Brain pericyte (primary cell): ENCODE results near the gene MFSD1.
"Not testable (repeated sequence)": the region's sequence is repeated elsewhere in the genome, so short reads cannot be mapped to it uniquely, and the experiment has no call there.

ENCODE experiments used
- DNase-seq: peaks from one replicate; pipeline ENCODE4 v3.0.0-alpha.2; 2012; ENCODE audit warnings: low read depth, low spot score

The MFSD1 gene

DNA sequence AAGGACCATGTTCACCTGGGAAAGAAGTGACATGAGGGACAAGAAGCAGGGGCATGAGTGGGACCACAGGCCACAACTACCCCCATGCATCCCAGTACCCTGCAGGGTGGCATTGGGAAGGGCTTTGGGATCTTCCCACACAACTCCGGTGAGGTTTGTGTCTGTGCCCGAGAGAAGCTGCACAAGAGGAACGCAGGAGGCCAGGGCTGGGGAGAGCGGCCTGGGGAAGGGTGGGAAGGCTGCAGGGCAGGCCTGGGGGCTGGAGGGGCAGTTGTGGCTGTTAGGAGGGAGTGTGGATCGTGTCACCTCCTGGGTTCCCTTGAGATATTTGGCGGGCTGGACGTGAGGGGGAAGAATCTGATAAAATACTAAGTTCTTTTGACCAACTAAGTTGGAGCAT, 25.3 kb upstream of the MFSD1 start:
- no peak for DNase-seq

DNA sequence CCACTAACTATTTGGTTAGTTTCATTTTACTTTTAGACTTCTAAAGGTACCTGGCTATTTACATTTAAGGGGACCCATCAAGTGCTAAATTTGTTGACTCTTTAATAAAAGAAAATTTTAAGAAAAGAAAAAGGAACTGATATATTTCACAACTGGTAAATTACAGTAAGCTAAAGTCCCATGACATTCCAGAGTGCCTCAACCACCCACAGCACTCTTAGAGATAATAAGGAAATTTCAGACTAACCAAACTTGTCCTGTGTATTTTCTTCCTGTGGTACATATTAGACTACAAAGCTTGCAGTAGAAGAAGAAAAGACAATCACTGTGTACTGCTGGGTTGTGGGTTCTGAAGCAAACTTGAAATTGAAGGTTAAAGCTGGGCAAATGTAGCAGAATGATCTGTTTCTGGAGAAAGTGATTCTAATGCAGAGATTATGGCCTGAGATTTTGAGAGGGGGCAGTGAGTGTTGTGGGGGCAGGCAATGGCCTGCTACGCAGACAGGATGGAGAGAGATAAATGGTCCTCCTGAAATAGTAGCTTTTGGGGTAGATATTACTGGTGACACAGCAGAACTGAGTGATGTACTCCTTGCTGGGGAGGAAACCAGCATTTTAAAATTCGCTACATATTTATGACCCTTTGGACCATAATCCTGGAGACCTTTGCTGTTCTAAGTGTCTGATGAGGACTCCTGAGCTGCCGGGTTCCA, 24.5 kb upstream of the MFSD1 start:
- DNase-seq = no peak

DNA sequence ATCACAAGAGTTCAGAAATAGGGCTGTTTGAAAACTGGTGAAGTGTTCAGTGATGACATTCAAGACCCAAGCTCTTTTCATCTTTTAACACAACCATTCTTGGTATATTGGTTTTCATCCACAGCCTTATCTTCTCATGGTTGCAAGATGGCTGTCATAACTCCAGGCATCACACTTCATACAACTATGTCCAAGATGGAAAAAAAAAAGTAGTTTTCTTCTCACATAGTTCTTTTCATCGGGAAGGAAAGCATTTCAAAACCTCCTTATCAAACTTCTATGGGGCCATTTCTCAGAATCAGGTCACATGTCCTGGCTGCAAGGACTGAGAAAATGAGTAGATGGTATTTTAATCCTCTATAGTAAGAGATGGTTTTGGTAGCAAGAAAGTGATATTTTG, 21.1 kb upstream of the MFSD1 start:
- DNase-seq = no peak

GRCh38 chr3:158781191-158781590, 20.7 kb upstream of the MFSD1 start:
- DNase-seq = no peak

GRCh38 chr3:158781849-158782248, 20.0 kb upstream of the MFSD1 start:
- DNase-seq = no peak

GRCh38 chr3:158782283-158782989, 19.4 kb upstream of the MFSD1 start:
- DNase-seq = no peak

DNA sequence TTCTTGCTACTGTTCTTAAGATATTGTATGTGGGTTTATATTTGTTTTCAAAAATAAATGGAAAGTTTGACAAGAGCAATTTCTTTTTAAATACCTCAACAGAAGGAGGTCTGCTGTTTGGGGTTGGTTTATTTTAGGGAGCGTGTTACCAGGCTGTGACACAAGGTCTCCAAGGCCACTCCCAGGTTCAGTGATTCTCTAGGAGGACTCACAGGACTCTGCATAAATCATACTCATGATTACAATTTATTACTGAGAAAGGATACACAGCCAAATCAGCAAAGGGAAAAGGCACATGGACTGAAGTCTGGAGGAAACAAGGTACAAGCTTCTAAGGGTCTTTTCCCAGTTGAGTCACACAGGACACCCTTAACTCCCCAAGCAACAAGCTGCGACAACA, 18.8 kb upstream of the MFSD1 start:
- DNase-seq = no peak

DNA sequence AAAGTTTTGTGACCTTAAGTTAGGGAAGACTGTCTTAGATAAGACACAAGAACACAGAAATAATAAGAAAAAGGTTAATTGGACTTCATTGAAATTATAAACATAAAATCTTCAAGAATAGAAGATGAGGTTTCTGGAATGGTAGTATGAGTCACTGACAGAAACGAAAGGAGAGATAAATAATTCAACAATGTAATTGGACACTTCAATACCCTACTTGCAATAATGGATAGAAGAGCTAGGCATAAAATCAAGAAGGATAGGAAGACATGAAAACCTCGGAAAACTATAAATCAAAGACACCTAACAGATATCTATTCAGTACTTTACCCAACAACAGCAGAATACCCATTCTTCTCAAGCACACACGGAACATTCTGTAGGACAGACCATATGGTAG, 15.9 kb upstream of the MFSD1 start:
- no peak for DNase-seq

- DNase-seq = no peak
Measured at GRCh38 chr3:158788446-158788845, 13.4 kb upstream of the MFSD1 start.

DNA sequence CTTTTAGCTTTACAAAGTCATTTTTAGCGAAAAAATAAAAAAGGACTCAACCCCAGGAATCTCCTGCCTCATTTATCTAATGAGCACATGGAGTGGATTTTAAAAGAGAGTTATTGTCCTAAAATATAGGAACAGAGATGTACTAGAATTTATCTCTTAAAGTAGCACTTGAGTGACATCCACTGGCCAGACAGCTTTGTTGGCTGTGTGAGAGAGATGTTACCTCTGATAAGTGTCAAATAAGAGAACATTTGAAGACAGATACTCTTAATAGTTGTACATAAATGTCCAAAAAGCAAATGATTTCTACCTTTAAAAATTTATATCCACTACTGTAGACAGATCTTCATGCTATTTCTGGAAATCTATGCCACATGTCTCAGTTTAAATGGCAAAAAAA, 12.3 kb upstream of the MFSD1 start:
- no peak for DNase-seq

GRCh38 chr3:158790901-158791589, 10.8 kb upstream of the MFSD1 start:
- DNase-seq = no peak

DNA sequence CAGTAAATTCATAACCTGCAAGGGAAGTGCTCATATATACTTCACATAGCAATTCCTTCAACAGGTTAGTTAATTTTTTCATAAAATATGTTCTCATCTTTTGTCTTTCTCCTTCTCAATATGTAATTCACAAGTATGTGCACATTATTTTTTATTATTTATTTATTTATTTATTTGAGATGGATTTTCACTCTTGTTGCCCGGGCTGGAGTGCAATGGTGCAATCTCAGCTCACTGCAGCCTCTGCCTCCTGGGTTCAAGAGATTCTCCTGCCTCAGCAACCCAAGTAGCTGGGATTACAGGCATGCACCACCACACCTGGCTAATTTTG, 10.3 kb upstream of the MFSD1 start:
- DNase-seq = not testable (repeated sequence)

DNA sequence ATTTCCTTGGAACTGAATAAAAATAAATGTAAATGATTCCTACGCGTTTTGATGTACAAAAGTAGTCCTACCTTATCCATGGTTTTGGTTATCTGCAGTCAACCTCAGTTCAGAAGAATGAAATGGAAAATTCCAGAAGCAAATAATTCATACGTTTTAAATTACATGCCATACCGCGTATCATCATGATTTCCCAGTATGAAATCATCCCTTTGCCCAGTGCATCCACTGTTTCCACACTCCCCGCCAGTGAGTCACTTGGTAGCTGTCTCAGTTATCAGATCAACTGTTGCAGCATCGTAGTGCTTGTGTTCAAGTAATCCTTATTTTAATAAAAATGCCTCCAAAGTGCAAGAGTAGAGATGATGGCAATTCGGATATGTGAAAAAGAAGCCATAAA, 9.1 kb upstream of the MFSD1 start:
- no peak for DNase-seq

DNA sequence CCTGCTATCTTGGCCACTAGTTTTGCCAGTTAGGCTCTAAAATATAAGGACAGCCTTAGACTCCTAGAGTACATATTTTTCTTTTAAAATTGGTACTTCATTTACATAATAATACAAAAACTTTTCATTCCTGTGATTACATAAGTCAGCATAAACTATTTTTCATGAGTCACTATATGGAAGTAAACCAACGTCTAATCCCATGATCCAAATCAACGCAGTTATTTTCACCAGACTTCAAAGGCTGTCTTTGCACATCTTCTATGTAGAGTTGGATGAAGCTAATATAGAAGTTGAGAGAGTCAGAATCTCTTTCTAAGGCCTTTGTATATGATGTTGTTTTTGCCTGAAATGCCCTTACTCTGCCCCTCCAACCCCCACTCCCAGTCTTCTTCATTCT, 7.6 kb upstream of the MFSD1 start:
- DNase-seq = no peak

DNA sequence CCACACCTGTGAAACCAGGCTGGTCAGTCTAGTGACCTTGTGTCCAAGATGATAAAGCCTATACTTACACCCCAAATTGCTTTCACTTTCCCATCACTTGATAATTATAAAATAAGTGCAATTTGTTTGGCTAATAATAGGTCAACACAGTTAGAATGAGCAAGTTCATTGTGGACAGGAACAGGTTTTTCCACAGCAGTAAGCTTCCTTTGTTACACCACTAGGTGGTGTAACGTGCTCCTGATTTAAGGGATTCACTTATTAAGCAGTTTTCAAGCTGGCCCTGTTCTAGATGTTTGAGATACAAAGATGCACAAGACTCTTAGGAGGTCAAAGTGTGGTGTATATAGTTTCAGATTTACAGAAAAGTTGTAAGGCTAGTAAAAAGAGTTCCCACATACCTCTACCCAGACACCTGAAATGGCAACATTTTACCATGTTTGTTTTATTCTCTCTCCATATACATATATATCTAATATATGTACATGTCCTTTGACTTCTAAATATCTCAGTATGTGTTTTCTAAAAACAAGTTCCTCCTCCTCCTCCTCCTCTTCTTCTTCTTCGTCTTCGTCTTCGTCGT, 6.8 kb upstream of the MFSD1 start:
- no peak for DNase-seq

DNA sequence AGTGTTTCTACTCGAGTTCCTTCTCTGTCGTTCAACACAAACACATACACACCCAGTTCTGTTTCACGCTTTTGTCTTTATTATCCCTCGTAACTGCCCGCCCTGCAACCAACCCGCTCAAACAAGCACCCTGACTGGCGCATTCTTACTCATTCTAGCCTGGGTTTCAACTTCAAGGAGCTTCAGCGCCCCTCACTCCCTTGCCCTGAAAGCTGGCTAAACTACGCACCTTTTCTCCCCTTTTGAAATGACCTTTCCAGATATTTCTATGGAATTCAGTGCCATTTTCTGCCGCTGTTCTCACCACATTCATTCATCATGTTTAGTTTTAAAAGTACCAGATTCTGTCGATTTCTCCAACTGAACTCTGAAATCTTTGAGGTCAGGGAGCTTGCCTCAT, 653 bp upstream of the MFSD1 start:
- DNase-seq = no peak

DNA sequence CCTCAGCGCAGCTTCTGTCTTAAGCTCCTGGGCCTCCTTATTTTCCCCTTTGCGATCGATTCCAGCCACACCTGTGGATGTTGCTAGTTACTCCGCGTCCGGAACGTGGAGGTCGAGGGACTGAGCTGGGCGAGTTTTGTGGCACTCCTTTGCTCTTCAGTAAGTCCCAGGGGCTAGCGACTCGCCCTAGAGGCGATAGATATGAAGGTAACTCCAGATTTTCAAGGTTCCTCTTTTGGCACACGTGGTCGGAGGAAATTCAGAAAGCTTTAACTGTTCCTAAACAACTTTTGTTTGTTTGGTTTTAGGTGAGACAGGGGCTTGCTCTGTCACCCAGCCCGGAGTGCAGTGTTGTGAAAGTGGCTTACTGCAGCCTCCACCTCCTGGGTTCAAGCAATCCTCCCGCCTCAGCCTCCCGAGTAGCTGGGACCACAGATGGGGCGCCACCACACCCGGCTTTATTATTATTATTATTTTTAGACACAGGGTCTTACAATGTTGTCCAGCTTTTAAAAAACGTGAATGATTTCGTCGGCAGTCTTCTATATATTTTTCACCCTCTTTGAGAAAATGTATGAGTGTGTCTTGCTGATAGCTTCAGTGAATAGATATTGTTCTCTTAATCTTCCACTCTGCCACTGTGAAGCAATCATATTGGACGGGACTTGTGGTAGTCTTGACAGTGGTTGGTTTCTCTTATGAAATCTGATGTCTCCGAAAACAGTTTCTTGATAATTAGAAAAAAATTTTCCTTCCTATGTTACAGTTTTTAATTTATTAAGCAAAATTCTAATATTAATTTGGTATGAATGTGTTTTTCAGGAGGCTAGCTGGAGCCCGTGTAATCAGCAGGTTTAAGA, 785 bp downstream of the MFSD1 start:
- no peak for DNase-seq

GRCh38 chr3:158804441-158804840, 2.6 kb downstream of the MFSD1 start:
- DNase-seq = no peak

DNA sequence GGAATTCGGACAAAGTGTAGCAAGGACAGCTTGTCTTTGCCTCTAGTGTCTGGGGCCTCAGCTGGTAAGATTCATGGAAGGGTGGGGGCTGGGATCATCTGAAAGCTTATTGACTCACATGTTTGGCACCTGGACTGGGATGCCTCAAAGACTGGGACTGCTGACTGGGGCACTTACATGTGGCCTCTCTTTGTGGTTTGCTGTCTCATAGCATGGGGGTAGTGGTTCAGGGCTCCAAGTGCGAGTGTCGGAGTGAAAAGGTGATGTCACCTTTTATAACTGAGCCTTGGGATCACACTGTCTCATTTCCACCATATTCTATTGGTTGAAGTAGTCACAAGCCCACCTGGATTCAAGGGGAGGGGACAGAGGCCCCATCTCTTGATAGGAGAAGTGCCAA, 6.8 kb downstream of the MFSD1 start:
- DNase-seq = no peak

DNA sequence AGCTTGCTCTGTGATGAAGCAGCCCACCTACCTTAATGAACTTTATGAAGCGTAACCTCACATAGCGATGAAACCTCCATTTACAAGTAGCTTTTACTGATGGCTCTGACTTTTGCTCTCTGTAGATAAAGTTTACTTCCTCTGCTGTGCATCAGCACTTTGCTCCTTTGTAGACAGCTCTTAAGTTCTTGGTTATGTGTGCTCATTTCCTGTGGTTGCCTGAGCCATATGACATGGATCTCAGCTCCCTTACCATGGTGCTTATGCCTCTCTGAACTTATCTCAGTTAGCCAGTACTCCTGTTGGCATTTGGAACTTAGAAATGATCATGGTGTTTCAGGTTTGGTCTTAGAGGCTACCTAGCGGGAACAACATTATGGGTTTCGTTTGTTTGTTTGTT, 7.8 kb downstream of the MFSD1 start:
- no peak for DNase-seq

DNA sequence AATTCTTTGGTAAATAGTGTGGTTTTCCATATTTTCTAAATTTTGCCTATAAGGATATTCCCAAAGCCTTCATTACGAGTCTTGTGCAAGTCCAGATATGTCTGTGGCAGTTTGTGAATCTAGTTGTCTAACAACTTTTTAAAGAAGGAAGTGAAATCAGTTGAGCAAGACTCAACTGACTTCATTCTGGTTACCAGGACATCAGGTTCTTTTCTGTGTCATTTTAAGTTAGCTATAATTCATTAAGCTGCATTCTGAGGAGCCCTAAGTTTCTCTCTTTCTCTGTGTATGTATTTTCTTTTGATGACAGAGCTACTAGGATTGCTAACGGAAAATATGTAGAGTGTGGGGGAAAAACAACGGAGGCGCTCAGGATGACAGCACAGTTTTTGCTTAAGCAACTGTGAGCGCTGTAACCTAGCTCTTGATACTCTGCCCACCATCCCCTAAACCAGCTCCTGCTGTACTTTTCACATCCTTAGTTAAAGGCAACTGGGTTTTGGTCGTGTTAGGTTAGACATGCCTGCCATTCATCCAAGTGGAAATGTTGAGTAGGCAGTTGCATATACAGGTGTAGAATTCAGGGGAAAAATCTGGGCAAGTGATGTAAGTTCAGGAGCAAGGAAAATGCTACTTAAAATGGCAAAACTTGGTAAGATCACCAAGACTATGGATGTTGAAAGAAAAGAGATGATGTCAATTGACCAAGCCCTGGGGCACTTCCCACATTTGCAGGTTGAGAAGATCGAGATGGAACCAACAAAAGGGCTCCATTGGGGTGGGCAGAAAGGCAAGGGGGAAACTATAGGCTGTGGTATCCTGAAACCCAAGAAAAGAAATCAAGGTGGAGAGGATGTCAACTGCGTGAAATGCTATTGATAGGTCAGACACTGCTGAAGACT, 9.2 kb downstream of the MFSD1 start:
- DNase-seq = no peak
